ENCODE results near the gene SMCR8.

SMCR8 gene

DNA sequence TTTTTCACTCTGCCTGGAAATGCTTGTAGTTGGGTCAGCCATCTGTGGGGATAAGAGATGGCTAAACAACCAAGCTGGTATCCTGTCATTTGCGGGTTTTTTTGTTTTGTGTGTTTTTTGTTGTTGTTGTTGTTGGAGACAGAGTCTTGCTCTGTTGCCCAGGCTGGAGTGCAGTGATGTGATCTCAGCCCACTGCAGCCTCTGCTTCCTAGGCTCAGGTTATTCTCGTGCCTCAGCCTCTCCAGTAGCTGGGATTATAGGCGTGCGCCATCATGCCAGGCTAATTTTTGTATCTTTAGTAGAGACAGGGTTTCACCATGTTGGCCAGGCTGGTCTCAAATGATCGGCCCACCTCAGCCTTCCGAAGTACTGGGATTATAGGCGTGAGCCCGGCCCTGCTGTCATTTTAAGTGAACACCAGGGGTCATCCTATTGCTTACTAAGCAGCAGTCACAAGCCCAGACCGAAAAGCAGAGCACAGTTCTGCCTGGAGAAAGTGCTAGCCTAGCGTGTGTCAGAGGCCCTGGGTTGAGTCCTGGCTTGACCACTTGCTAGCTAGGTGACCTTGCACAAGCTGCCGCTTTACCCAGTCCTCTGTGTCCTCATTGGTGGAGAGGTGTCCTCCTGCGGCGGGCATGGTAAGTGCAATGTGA is 4.6 kb downstream of the SMCR8 start:
- peak; percentile 98 for FAIRE-seq
- no peak for DNase-seq (ENCODE audit: insufficient read length)
- TF ChIP-seq POLR2AphosphoS5 (IDR thresholded peaks at IDR 0.05; ENCODE audit: low read depth, low read length) (0 out of 2 replicates have a peak, but pooled peaks have one; percentile 5), POLR2A (IDR thresholded peaks at IDR 0.05; ENCODE audit: low read depth, low read length) (no peak)

DNA sequence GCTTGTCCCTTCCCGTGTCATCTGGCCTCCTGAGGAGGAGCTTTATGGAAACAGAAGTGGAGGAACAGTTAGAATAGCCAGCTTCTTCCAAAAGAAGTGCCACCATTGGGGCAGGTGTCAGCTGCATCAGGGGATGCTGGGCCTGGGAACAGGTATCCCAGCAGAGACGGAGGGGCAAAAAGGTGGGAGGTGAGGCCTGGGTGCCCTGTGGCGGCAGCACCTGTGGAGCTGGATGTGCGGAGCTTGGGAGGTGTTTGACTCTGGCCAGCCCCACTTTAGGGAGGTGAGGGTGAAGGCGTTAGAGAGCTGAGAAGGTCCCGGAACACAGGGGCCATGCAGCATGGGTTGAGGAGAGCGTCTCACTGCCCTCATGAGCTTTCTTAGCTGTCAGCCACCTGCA is 5.2 kb downstream of the SMCR8 start:
- TF ChIP-seq POLR2AphosphoS5 (IDR thresholded peaks at IDR 0.05; ENCODE audit: low read depth, low read length) (no peak), POLR2A (IDR thresholded peaks at IDR 0.05; ENCODE audit: low read depth, low read length) (no peak), TAF1 (IDR thresholded peaks at IDR 0.05; ENCODE audit: borderline replicate concordance, low read depth, low read length) (no peak)
- no peak for DNase-seq (ENCODE audit: insufficient read length)
- no peak for FAIRE-seq

DNA sequence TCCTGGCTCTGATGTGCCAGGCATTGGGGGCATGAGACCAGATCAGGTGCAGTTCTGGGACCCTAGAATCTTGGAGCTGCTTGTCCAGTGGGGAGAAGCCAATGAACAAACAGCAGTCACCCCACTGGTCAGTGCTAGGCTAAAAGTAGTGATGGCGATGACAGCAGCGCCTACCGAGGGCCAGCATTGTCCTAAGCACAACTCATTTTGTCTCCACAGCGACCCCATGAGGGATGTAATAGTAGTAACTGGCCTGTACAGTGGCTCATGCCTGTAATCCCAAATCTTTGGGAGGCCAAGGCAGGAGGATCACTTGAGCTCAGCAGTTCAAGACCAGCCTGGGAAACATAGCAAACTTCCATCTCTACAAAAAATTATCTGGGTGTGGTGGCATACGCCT is 6.2 kb downstream of the SMCR8 start:
- no peak for TF ChIP-seq POLR2AphosphoS5 (IDR thresholded peaks at IDR 0.05; ENCODE audit: low read depth, low read length)
- no peak for TF ChIP-seq TAF1 (IDR thresholded peaks at IDR 0.05; ENCODE audit: borderline replicate concordance, low read depth, low read length)
- TF ChIP-seq POLR2A (IDR thresholded peaks at IDR 0.05; ENCODE audit: low read depth, low read length): 0 out of 2 replicates have a peak, but pooled peaks have one; percentile 31
- DNase-seq (ENCODE audit: insufficient read length): no peak
- FAIRE-seq: no peak

DNA sequence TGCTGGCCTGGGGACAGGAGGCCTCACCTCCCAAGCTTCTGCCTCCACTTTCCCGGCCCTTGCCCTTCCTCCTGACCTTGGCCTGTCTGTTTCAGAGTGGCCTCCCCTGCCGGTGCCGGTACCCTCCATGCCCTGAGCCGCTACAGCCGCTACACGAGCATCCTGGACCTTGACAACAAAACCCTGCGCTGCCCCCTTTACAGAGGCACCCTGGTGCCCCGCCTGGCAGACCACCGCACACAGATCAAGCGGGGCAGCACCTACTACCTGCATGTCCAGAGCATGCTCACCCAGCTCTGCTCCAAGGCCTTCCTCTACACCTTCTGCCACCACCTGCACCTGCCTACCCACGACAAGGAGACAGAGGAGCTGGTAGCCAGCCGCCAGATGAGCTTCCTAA is 7.4 kb downstream of the SMCR8 start:
- FAIRE-seq (no peak), DNase-seq (ENCODE audit: insufficient read length) (no peak)
- TF ChIP-seq POLR2A (IDR thresholded peaks at IDR 0.05; ENCODE audit: low read depth, low read length) (no peak), TAF1 (IDR thresholded peaks at IDR 0.05; ENCODE audit: borderline replicate concordance, low read depth, low read length) (no peak), POLR2AphosphoS5 (IDR thresholded peaks at IDR 0.05; ENCODE audit: low read depth, low read length) (no peak)

DNA sequence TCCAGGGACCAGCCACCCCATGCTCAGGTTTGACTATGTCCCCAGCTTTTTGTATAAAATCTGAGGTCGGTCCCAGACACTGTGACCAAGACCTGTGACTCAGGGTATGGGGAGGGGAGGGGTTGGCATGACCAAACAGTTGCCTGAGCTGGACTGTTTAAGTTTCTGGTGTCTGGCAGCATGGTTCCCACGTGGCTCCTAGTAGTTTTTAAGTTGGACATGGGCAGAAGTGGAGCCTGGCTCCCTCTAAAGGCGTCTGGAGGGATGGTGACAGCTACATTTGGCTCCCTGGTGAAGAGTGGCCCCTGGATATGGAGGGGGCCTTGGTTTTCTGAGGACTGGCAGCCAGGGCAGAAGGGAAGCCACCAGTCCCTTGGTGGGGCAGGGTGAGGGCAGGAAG is 7.9 kb downstream of the SMCR8 start:
- TF ChIP-seq POLR2A (IDR thresholded peaks at IDR 0.05; ENCODE audit: low read depth, low read length) (no peak), POLR2AphosphoS5 (IDR thresholded peaks at IDR 0.05; ENCODE audit: low read depth, low read length) (no peak), TAF1 (IDR thresholded peaks at IDR 0.05; ENCODE audit: borderline replicate concordance, low read depth, low read length) (no peak)
- no peak for FAIRE-seq
- no peak for DNase-seq (ENCODE audit: insufficient read length)

DNA sequence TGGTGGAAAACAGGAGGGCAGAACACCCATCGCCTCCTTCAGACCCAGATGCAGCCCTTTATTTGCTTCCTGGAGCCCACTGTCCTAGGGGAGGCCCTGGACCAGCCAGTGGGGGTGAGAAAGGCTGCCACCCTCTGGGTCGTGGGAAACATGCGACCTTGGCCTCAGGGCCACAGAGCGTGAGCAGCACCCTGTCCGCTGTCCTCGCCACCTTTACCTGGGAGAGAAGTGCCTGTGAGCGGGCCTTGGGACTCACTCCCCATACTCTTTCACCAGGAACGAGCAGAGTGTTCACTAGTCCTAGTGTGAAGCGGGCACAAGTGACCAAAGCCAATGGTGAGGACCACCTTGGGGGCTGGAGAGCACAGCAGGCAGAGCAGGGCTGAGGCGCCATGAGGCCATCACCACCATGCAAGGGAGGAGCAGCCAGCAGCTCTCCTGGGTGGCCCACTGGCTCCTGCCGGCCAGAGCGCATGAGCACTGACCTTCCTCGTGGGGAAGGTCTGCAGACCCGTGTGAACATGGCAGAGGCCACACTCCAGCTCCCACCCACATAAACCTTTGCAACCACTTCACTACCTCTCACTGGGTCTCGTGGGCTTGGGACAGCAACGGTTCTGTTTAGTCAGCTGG is 8.5 kb downstream of the SMCR8 start:
- FAIRE-seq (no peak), DNase-seq (ENCODE audit: insufficient read length) (no peak)
- TF ChIP-seq POLR2AphosphoS5 (IDR thresholded peaks at IDR 0.05; ENCODE audit: low read depth, low read length) (no peak), TAF1 (IDR thresholded peaks at IDR 0.05; ENCODE audit: borderline replicate concordance, low read depth, low read length) (no peak), POLR2A (IDR thresholded peaks at IDR 0.05; ENCODE audit: low read depth, low read length) (no peak)

DNA sequence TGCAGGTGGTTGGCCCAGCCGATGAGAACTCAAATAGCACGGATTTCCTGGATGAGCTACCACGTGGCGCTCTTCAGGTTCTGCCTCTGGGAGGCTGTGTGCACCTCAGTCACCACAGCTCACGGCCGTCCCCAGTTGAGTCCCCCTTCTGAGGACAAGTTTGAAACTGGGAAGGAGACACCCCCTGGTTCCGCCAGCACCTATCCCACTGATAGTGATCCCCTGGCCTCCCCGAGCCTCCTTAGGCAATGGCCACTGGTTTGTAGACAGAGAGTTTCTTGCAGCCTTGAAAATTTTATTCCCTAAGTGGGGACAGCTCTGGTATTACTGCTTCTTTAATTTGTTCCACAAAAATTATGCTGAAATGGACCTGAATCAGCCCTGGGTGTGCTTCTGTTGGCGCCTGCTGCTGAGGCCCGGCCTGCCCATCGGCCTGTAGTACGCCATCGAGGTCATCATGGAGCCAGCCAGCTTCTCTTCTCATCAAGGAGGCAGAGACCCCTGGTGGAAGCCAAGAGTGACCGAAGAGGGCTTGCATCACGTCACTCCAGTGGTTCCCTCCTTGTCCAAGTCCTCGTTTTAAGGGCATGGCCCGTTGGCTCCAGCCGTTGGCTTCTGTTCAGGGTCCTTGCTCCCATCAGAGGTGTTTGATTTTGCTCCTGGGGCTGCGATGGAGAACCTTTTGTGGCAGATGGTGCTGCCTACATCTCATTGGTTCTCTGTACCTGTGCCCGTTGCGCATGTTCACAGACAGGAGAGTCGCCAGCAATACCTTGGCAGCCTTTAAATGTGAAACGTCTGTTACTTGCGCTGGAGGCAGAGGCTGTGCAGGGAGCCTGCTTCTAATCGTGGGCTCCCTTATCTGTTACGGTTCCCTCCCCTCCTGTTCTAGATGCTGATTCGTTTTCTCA is 9.3 kb downstream of the SMCR8 start:
- no peak for TF ChIP-seq POLR2A (IDR thresholded peaks at IDR 0.05; ENCODE audit: low read depth, low read length)
- TF ChIP-seq POLR2AphosphoS5 (IDR thresholded peaks at IDR 0.05; ENCODE audit: low read depth, low read length): no peak
- TF ChIP-seq TAF1 (IDR thresholded peaks at IDR 0.05; ENCODE audit: borderline replicate concordance, low read depth, low read length): no peak
- FAIRE-seq: no peak

DNA sequence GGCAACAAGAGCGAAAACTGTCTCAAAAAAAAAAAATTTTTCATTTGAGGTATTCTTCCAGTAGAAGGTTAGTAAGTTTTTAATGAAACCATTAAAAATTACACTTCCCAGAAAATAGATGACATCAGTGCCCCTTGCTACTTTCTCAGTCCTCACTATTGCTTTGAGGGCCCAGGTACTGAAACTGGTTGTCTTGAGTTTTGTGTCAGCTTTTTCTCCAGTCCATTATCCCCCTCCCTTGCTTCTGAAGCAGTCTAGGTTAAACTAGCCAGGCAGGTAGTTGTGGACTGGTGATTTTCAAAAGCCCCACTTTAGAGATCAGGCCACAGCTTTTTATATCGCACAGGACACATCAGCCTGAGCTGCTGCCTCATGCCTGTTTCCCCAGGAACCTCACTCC is 10.9 kb downstream of the SMCR8 start:
- DNase-seq (ENCODE audit: insufficient read length) (no peak), FAIRE-seq (no peak)
- TF ChIP-seq TAF1 (IDR thresholded peaks at IDR 0.05; ENCODE audit: borderline replicate concordance, low read depth, low read length) (no peak), POLR2AphosphoS5 (IDR thresholded peaks at IDR 0.05; ENCODE audit: low read depth, low read length) (no peak), POLR2A (IDR thresholded peaks at IDR 0.05; ENCODE audit: low read depth, low read length) (no peak)

More for the DNA sequence above, 9.3 kb downstream of the SMCR8 start:
- no peak for DNase-seq (ENCODE audit: insufficient read length)

DNA sequence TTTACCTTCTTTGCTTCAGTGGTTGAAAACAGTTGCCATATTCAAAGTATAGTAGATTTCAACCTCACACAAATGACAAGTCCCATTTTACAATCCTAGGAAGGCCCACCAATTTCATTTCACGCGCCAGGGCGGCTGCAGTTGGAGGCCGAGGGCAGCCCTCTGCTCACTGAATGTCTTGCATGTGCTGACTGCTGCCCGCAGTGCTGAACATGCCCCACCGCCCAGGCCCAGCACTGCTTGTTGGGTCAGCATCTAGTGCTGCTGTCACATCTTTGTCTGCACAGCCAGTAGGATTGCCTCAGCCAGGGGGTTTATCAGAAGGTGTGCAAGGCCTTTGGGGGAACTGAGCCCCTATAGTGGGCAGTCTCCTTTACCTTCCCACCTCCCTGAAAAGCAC is 11.5 kb downstream of the SMCR8 start:
- DNase-seq (ENCODE audit: insufficient read length): no peak
- no peak for TF ChIP-seq TAF1 (IDR thresholded peaks at IDR 0.05; ENCODE audit: borderline replicate concordance, low read depth, low read length)
- TF ChIP-seq POLR2AphosphoS5 (IDR thresholded peaks at IDR 0.05; ENCODE audit: low read depth, low read length): no peak
- TF ChIP-seq POLR2A (IDR thresholded peaks at IDR 0.05; ENCODE audit: low read depth, low read length): no peak

DNA sequence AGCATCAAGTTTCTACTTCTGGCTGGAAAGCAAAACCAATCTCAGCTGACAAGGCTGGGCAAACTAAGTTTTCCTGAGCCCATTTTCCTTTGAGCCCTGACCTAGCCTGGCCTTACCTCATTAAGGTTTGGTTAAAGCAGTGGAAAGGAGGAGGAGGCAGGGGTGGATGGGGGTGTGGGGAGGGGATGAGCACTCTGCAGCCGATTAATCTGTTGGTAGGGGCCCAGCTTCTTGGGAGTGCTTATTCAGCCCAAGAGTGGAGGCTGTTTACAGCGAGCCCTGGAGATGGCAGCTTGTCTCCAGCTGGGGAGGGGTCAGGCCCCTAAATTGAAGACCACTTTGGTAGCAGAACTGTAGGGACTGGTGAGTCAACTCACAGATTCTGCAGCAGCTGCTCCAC is 12.0 kb downstream of the SMCR8 start:
- DNase-seq (ENCODE audit: insufficient read length) (no peak), FAIRE-seq (no peak)
- TF ChIP-seq TAF1 (IDR thresholded peaks at IDR 0.05; ENCODE audit: borderline replicate concordance, low read depth, low read length): no peak
- no peak for TF ChIP-seq POLR2A (IDR thresholded peaks at IDR 0.05; ENCODE audit: low read depth, low read length)
- TF ChIP-seq POLR2AphosphoS5 (IDR thresholded peaks at IDR 0.05; ENCODE audit: low read depth, low read length): no peak

More for the DNA sequence above, 11.5 kb downstream of the SMCR8 start:
- FAIRE-seq: no peak

DNA sequence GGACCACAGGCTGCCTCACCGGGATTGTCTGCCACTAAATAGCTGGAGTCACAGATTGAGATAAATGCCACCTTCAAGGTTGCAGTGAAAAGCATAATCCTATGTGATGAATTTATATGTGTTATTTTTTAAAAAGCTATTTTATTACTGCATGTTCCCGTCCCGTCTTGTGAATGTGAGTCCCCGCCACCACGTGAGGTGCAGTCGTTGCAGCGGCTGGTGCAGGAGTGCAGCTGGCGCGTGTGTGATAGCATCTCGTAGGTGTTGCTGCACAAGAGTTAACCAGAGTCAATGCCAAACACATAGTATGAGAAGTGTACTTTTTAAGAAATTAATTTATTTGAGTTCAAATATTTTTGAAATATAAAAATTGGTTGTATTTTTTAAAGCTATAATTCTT is 12.5 kb downstream of the SMCR8 start:
- DNase-seq (ENCODE audit: insufficient read length): no peak
- no peak for FAIRE-seq
- TF ChIP-seq TAF1 (IDR thresholded peaks at IDR 0.05; ENCODE audit: borderline replicate concordance, low read depth, low read length) (no peak), POLR2AphosphoS5 (IDR thresholded peaks at IDR 0.05; ENCODE audit: low read depth, low read length) (no peak), POLR2A (IDR thresholded peaks at IDR 0.05; ENCODE audit: low read depth, low read length) (no peak)

Data from GM12892 (cell line).